BE2C (cell line): ENCODE data around the gene STRAP.

Experiments
- DNase-seq: peaks from one replicate; pipeline ENCODE4 v3.0.0-alpha.2; 2020
- H3K27me3 ChIP-seq: fragments of 250-450 bp; sonication (Bioruptor Pico); 2 replicates; pipeline ENCODE4 v1.5.1; 2020; ENCODE audit warnings: mild to moderate bottlenecking
- H3K36me3 ChIP-seq: fragments of 250-450 bp; sonication (Bioruptor Pico); 2 replicates; pipeline ENCODE4 v1.5.1; 2020; ENCODE audit warnings: mild to moderate bottlenecking
- H3K4me1 ChIP-seq: fragments of 250-450 bp; sonication (Bioruptor Pico); 2 replicates; pipeline ENCODE4 v1.5.1; 2020
- H3K4me3 ChIP-seq: 2 replicates; pipeline ENCODE4 v1.5.1; 2011; ENCODE audit warnings: low read depth, low read length
- H3K9me3 ChIP-seq: fragments of 250-450 bp; sonication (Bioruptor Pico); 2 replicates; pipeline ENCODE4 v1.5.1; 2020
- CTCF ChIP-seq: IDR thresholded peaks from 2 replicates; pipeline ENCODE4 v1.5.1; 2012; ENCODE audit warnings: mild to moderate bottlenecking, low read depth, low read length

The STRAP gene

DNA sequence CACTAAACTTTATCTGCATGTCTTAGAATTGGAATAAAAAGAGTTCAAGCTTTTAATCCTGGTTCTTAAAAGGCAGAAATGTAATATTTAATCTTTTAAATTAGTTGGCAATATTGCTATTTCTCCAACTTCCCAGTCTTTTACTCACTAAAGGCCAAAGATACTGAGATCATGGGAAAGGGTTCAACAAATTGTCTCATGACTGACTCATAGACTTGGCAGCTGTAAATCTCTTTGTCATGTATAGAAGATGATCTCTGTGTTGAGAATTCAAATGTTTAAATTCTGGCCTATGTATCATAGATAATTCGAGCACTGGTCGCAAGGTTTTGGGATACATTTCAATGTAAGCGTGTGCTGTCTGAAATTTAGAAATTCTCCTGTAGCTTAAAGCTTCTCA, 40.1 kb upstream of the STRAP start:
- Histone ChIP-seq H3K27me3 (peaks cover 54% of the 10 kb centered on the region), H3K4me1 (no peaks in the 10 kb centered on the region), H3K9me3 (no peaks in the 10 kb centered on the region), H3K36me3 (no peaks in the 10 kb centered on the region), H3K4me3 (no peak overlapping the region)
- no peak for DNase-seq
- TF ChIP-seq CTCF, result no peak

DNA sequence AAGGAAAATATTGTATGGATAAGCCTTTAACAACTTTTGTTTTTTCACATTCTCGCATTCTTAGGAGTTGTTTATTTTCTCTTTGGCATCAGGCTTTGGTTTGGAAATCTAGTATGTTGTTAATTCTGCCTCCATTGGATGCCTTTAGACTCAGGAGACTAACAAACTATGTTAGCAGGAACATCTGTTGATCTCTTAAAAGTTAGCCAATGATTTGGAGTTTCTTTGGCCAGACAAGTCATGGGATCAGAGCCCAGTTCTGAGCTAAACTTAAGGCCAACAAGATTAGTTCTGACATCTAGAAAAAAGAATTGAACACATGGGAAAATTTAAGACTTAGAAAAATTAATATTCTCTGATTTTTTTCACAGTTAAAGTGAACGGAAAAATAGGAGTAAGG, 35.3 kb upstream of the STRAP start:
- no peak for DNase-seq
- no peak overlapping the region for H3K4me3 ChIP-seq
- no peaks in the 10 kb centered on the region for H3K9me3 ChIP-seq
- H3K4me1 ChIP-seq, result no peaks in the 10 kb centered on the region
- peaks cover 32% of the 10 kb centered on the region for H3K27me3 ChIP-seq
- no peak for TF ChIP-seq CTCF
- H3K36me3 ChIP-seq, result no peaks in the 10 kb centered on the region

GRCh38 chr12:15848606-15849005, 33.6 kb upstream of the STRAP start:
- Histone ChIP-seq H3K9me3 (no peaks in the 10 kb centered on the region), H3K36me3 (no peaks in the 10 kb centered on the region), H3K4me3 (no peak overlapping the region), H3K4me1 (no peaks in the 10 kb centered on the region), H3K27me3 (peaks cover 22% of the 10 kb centered on the region)
- TF ChIP-seq CTCF, result no peak
- no peak for DNase-seq

GRCh38 chr12:15851045-15851620, 31.1 kb upstream of the STRAP start:
- H3K9me3 ChIP-seq, result no peaks in the 10 kb centered on the region
- H3K4me1 ChIP-seq, result no peaks in the 10 kb centered on the region
- TF ChIP-seq CTCF, result no peak
- DNase-seq, result no peak
- no peaks in the 10 kb centered on the region for H3K36me3 ChIP-seq
- no peak overlapping the region for H3K4me3 ChIP-seq
- H3K27me3 ChIP-seq, result peaks cover 11% of the 10 kb centered on the region

DNA sequence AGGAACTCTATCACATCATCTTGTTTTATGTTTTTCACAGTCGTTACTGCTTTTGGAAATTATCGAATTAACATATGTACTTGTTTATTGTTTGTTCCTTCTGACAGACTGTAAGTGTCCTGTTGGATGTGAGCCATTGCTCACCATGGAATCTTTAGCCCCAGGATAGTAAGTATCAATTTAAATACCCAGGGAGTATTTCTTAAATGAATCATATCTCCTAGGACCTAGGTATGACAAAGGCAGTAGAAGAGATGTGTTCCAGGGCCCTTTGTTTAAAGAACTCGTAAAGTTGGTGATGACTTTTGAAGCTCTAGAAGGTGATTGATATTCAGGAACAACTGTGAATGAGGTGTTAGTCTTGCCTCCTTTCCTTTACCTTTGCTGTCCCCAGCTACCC, 30.3 kb upstream of the STRAP start:
- H3K36me3 ChIP-seq, result no peaks in the 10 kb centered on the region
- H3K4me1 ChIP-seq, result no peaks in the 10 kb centered on the region
- peaks cover 5% of the 10 kb centered on the region for H3K27me3 ChIP-seq
- no peaks in the 10 kb centered on the region for H3K9me3 ChIP-seq
- no peak for TF ChIP-seq CTCF
- DNase-seq, result no peak
- no peak overlapping the region for H3K4me3 ChIP-seq

DNA sequence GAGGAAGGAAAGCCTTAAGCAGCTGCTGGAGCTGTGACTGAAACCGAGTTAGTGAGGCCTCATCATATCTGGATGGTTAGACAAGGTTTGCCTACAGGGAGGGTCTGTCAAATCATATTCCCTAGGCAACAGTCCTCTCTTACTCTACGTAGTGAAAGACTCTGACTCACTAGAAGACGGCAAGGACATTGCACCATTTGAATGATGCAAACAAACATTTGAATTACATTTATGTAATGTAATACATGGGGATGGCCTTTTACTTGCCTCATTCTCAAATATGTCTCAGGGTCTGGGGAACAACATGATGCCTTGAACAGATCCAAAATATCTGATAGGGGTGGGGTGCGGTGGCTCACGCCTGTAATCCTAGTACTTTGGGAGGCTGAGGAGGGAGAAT, 29.8 kb upstream of the STRAP start:
- H3K36me3 ChIP-seq, result no peaks in the 10 kb centered on the region
- no peaks in the 10 kb centered on the region for H3K4me1 ChIP-seq
- no peaks in the 10 kb centered on the region for H3K9me3 ChIP-seq
- H3K27me3 ChIP-seq, result peaks cover 3% of the 10 kb centered on the region
- no peak overlapping the region for H3K4me3 ChIP-seq
- no peak for DNase-seq
- no peak for TF ChIP-seq CTCF
